ENCODE data around the gene ZNF737. TPM values are rescaled to one million over a fixed set of nuclear protein-coding genes. Genes with fewer than 3 reads are reported as not detected.
A peak's percentile ranks its signal among the peaks of the same experiment; 100 is the strongest.
"Not testable (repeated sequence)": the region's sequence is repeated elsewhere in the genome, so short reads cannot be mapped to it uniquely, and the experiment has no call there.

ZNF737 gene
- 15.6 to 20.2 TPM (median 16.2 TPM) in 3 replicates for total RNA-seq (2021)
- percentile 91 among the genes with signal in this experiment for Bru-seq, nascent RNA
- long read RNA-seq, experiment 1, transcript ZNF737-201 (4 exons, 2,867 nt) = major isoform, 8 of 27 reads
- long read RNA-seq, experiment 1, partial matches to known transcripts = 5 of 27 reads
- long read RNA-seq, experiment 1, other reads (novel, unspliced or antisense) = 14 of 27 reads
- long read RNA-seq, experiment 2, partial matches to known transcripts = 0 of 9 reads
- long read RNA-seq, experiment 2, other reads (novel, unspliced or antisense) = 9 of 9 reads
- long read RNA-seq, experiment 3, partial matches to known transcripts = 0 of 1 reads
- long read RNA-seq, experiment 3, other reads (novel, unspliced or antisense) = 1 of 1 reads

DNA sequence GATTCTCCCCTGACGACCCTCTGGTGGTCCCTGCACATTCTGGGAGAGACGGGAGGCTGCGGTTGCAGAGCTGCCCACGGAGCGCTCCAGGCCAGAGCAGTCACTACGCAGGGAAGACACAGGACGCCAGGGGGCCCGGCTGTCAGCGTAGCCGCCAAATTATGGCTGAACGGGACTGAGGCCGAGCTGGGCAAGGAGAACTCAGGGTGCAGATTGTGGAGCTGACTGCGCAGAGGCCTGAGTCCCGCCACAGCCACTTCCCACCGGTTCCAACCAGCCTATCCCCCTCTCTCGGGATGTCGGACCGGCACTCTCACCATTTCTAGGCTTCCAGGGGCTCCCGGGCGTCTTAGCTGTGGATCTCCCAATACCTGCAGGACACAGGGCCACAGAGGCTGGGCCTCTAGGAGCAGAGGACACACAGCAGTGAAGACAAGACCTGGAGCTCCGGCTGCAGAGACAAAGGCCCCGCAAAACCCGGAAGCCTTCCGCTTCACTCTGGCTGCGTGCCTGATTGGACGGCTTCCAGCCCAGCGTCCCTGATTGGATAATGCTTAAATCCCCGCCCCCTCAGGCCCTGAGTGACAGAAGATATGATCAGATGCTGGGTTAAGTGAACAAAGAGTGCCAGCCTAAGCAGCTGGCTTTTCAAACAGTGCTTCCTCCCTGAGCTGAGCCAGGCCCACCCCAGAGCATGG is at the start of gene ZNF737:
Gene ZNF737, minus strand, starts transcription at position 461 of the 698 bp plus-strand sequence. Its CDS starts 141 bp downstream, at position 320.
- Mint-ChIP-seq H3K4me1 (0 out of 2 replicates have a peak, but pooled peaks cover 3% of the 10 kb centered on the region), H3K27me3 (ENCODE audit: low read depth) (no peaks in the 10 kb centered on the region), H3K36me3 (peaks cover 15% of the 10 kb centered on the region; the same call in 1 of the 2 replicates), H3K27ac (peak within 1 kb of the TSS; percentile 98), H3K9me3 (peaks cover 11% of the 10 kb centered on the region), H3K4me3 (peak within 1 kb of the TSS; percentile 99)
- TF ChIP-seq NFYB (CRISPR knock-in tag; conservative IDR thresholded peaks at IDR 0.05; ENCODE audit: low read depth) (peak; percentile 90), CBFB (CRISPR knock-in tag; IDR thresholded peaks at IDR 0.05; ENCODE audit: low read depth) (no peak), CTCF (IDR thresholded peaks at IDR 0.05) (no peak), CDX4 (CRISPR knock-in tag; IDR thresholded peaks at IDR 0.05; ENCODE audit: borderline replicate concordance) (no peak), ARID4B (CRISPR knock-in tag; IDR thresholded peaks at IDR 0.05; ENCODE audit: borderline replicate concordance) (peak; percentile 40; the same call in 1 of the 2 replicates), ATF1 (CRISPR knock-in tag; IDR thresholded peaks at IDR 0.05) (no peak), PREB (CRISPR knock-in tag; IDR thresholded peaks at IDR 0.05; ENCODE audit: borderline replicate concordance) (no peak), FOXK1 (CRISPR knock-in tag; IDR thresholded peaks at IDR 0.05) (peak; percentile 27; the same call in 1 of the 2 replicates), NFE2L1 (CRISPR knock-in tag; IDR thresholded peaks at IDR 0.05) (peak; percentile 53; the same call in 1 of the 2 replicates), ZMAT4 (CRISPR knock-in tag; IDR thresholded peaks at IDR 0.05) (no peak), FOXP1 (CRISPR knock-in tag; IDR thresholded peaks at IDR 0.05; ENCODE audit: borderline replicate concordance) (peak; percentile 66; the same call in 1 of the 2 replicates), ZBTB21 (CRISPR knock-in tag; IDR thresholded peaks at IDR 0.05; ENCODE audit: borderline replicate concordance) (no peak), PRDM15 (CRISPR knock-in tag; IDR thresholded peaks at IDR 0.05) (peak; percentile 44; the same call in 1 of the 2 replicates), JUN (CRISPR knock-in tag; IDR thresholded peaks at IDR 0.05) (no peak), ETV6 (CRISPR knock-in tag; IDR thresholded peaks at IDR 0.05) (no peak), GABPB1 (CRISPR knock-in tag; IDR thresholded peaks at IDR 0.05) (0 out of 2 replicates have a peak, but pooled peaks have one; percentile 30)
- TF ChIP-seq, protein P1, sequence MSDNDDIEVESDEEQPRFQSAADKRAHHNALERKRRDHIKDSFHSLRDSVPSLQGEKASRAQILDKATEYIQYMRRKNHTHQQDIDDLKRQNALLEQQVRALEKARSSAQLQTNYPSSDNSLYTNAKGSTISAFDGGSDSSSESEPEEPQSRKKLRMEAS (CRISPR knock-in tag; IDR thresholded peaks at IDR 0.05) = peak; percentile 36; the same call in 1 of the 2 replicates
- TF ChIP-seq, protein P2, sequence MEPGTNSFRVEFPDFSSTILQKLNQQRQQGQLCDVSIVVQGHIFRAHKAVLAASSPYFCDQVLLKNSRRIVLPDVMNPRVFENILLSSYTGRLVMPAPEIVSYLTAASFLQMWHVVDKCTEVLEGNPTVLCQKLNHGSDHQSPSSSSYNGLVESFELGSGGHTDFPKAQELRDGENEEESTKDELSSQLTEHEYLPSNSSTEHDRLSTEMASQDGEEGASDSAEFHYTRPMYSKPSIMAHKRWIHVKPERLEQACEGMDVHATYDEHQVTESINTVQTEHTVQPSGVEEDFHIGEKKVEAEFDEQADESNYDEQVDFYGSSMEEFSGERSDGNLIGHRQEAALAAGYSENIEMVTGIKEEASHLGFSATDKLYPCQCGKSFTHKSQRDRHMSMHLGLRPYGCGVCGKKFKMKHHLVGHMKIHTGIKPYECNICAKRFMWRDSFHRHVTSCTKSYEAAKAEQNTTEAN (CRISPR knock-in tag; IDR thresholded peaks at IDR 0.05) = 0 out of 2 replicates have a peak, but pooled peaks have one; percentile 31
- ChIA-PET POLR2A (interaction anchor here (0.7 to 2.3 kb wide), 9 partner anchors 96 to 763 kb away, joined by 3 to 20 read pairs (median 5); partner anchors contain the start of genes ZNF431, ZNF626, ZNF66 and ZNF85), CTCF (interaction anchor here (0.6 to 1.7 kb wide), 10 partner anchors 8 to 791 kb away, joined by 3 to 6 read pairs (median 3); partner anchors contain the start of gene ZNF66)
- DNase-seq (ENCODE audit: low spot score) (peak; percentile 95), ATAC-seq (peak; percentile 98)

DNA sequence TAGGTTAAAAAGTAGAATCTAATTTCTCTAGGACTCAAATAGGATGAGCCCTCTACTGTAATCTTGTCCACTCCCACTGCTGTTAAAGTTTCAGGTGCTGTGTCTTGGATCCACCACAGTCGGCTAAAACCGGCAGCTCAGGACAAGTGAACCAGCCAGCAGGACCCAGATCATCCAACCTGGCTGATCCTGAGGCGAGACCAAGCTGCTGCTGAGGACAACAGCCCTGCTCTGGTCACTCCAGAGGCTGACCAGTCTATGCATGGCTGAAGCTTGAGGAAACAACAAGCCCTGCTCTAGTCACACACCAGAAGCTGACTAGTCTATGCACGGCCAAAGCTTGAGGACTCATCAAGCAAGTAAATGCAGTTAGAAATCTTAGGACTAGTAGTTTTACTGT is 49.4 kb upstream of the ZNF737 start:
- H3K4me1 Mint-ChIP-seq; H3K36me3 Mint-ChIP-seq; H3K9me3 Mint-ChIP-seq; H3K27ac Mint-ChIP-seq; H3K27me3 Mint-ChIP-seq (ENCODE audit: low read depth); H3K4me3 Mint-ChIP-seq; CTCF ChIA-PET; DNase-seq (ENCODE audit: low spot score); POLR2A ChIA-PET; ATAC-seq: not testable (repeated sequence)

Measured in WTC11 (cell line).